HG03025 (cell line): ENCODE data around the gene ATP2A3.
"Not testable (repeated sequence)": the region's sequence is repeated elsewhere in the genome, so short reads cannot be mapped to it uniquely, and the experiment has no call there.

ENCODE experiments used
- ATAC-seq: cut with Tn5 transposase; IDR thresholded peaks from one replicate; pipeline ENCODE4 v1.9.1; 2021; ENCODE audit warnings: mild to moderate bottlenecking, moderate library complexity; ENCODE audit not compliant: unreplicated experiment, low FRiP score

Gene ATP2A3

GRCh38 chr17:3992370-3992769 lies 28.1 kb upstream of the ATP2A3 start:
- ATAC-seq = no peak

GRCh38 chr17:3991699-3992098 lies 27.5 kb upstream of the ATP2A3 start:
- not testable (repeated sequence) for ATAC-seq

GRCh38 chr17:3990386-3991127 lies 26.3 kb upstream of the ATP2A3 start:
- ATAC-seq = no peak

DNA sequence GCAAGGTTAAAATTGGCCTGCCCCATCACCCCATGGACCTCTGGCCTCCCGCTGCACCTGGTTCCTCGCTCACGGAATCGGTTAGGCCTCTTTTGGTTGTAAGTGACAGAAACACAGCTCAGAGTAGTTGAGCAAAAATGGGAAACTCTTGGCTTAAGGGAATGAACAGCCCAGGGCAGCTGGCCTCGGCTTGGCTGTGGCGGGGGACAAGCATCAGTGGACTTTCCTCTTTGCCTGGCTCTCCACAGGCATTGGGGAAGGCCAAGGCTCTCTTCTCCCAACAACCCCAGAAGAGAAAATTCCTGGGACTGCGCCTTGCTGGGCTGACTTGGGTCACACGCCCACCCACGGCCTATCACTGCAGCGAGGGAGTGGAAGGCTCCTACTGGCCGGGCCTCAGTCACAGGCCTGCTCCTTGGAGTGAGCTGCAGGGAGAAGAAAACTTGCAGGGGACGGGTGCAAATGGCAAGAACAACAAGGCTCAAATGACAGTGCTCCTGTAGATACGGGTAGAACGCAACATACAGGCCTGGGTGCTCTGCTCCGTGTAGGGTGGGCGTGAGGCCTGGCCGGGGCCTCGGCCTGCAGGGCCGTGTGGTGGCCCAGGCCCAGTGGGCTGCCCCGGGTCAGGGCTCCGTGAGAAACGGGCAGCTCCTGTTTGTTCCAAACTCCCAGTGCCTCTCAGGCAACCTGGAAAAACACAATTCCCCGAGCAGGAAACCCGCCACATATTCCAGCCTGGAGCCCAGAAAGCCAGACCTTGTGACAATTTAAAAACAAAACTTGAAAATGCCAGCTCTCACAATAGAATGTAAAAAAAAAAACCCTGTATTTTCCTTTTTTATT lies 25.0 kb upstream of the ATP2A3 start:
- no peak for ATAC-seq

- no peak for ATAC-seq
Measured at GRCh38 chr17:3988297-3989040, 24.2 kb upstream of the ATP2A3 start.

DNA sequence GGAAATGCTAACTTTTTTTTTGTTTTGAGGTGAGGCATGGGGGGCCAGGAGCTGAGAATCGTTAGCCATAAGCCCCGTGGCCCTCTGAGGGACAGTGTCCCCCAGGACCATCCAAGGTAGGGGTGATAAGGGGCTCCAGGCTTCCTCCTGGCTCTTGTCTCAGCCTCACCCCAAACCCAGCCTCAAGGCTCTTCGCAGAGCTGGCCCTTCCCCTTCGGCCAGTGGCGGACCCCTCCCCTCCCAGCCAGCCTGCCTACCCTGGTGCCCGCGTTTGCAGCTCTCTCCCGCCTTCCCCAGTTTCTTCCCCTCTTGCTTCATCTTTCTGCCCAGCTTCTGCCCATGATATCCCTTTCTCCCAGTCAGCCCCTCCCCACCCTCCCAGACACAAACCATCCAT lies 22.7 kb upstream of the ATP2A3 start:
- ATAC-seq = no peak

DNA sequence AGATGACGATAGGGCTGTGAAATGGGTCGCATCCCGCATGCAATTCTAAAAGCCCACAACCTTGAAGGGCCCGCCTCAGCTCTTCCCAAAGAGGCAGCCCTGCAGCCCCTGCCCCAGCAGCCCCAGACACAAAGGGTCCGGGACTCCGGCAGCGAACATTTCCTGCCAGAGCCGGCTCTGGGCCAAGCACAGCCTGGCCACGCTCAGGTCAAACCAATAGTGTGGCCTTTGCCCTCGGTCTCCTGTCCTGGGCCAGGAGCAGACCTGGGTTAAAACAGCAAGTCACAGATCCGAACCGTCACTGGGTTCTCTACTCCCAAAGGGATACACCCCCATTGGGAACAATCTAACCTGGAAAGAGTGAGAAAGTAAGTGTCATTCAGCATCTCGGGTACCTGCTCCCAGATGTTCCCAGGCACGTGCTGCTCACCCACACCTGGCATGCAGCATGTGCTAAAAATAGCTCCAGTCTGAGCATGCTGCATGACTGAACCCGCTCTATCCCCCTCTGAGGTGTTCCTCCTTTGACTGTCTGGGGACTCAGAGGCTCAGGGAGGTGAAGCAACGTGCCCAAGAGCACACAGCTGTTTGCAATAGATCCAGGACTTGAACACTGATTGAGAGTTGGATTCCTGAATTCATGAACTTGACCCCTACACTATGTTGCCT lies 22.2 kb upstream of the ATP2A3 start:
- ATAC-seq = no peak

- no peak for ATAC-seq
Measured at GRCh38 chr17:3985846-3986245, 21.6 kb upstream of the ATP2A3 start.

DNA sequence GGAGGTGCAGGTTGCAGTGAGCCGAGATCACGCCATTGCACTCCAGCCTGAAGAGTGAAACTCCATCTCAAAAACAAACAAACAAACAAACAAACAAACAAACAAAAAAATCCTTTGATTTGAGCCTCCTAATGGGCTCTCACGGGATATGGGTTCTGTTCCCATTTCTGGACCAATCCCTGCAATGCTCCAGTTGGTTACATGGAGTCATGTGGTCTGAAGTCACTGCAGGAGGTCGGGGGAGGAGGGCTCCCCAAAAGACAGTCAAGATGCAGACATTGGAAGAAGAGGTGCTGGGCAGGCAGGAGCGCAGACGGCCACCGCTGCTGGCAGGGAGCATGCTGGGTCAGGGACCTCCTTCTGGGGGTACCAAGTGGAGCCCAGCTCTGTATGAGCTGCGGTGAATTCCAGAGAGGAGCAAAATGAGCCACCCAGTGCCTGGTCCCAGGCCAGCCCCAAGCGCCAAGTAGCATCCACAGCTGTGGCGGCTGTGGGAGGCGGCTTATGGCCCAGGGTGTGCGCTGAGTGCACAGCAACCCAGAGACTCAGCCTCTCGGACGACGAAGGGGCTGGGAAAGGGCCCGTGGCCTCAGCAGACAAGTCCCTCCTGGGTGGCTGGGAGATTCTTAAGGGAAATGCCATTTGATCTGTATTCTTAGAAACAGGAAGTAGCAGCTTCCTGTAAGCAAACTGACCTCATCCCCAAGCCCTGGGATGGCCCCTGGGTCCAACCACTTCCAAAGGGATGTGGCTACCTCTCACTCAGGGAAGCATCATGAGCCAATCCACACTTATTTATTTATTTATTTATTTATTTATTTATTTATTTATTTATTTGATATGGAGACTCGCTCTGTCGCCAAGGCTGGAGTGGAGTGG lies 19.6 kb upstream of the ATP2A3 start:
- no peak for ATAC-seq

DNA sequence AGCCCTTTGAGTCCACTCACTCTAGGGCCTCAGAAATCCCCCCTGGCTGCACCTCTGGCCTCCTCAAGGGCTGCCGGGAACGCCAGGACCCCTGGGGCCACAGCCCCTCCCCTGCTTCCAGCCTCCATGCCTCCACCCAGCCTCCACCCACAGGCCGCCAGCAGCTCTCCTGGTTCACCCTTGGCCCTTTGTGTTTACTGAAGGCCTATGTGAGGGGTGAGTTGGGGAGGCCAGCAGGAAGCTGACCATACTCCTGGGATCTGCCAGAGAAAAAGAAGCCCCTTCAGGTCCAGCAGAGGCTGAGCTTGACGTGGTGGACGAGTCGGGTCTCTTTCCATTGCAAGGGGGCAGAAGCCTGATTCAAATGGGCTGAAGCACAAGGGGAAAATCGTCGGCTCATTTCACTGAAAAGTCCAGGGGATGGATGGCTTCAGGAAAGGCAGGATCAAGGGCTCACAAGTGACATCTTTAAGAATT lies 18.3 kb upstream of the ATP2A3 start:
- ATAC-seq = no peak

GRCh38 chr17:3982113-3982512 lies 17.9 kb upstream of the ATP2A3 start:
- ATAC-seq = no peak

DNA sequence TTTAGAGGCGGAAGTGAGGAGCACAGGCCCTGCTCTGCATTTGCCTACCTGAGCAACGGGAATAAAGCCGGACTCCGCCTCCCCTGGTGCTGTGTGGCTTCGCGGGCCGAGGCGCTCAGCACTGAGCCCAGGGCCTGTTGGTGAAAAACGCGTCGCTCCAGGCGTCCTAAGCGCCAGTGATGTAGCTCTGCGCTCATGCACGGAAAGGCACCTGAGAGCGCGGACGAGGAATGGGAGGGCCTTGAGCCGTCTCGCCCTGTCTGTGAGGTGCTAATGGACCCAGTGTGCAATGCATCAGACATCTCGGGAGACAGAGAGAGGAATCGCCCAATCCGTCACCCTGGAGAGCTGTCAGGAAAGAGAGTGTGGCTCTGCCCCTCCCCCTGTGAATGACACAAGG lies 17.2 kb upstream of the ATP2A3 start:
- no peak for ATAC-seq

GRCh38 chr17:3980381-3981014 lies 16.3 kb upstream of the ATP2A3 start:
- no peak for ATAC-seq

DNA sequence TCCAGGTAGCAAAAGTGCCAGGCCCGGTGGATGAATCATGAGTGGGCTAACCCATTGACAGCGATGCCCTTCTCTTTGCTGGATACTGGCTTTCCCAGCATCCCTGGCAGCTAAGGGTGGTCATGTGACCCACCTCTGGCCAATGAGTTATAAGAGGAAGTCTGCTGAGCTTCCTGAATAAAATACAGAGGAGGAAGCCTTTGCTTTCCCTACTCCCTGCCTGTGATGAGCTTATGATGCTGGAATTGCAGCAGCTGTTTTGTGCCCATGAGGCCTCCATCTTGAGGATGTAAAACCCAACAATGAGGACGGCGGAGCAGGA lies 15.0 kb upstream of the ATP2A3 start:
- no peak for ATAC-seq

GRCh38 chr17:3978421-3979289 lies 14.4 kb upstream of the ATP2A3 start:
- ATAC-seq = no peak

DNA sequence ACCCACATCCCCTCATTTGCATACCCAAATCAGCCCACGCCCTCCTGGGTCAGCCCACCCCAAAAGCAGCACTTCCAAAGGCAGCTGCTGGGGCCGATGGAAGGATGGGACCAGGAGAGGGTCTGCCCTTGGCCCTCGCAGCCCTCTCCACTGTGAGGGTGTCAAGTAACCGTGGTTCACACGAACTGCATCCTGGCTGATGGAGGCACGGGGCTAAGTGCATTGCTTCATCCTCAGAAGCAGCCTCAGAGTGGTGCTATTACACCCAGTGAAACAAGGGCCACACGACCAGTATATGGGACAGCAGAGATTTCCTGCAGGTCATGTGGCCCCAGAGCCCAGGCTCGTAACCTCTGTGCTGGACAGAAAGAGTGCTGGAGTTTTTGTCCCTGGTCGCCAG lies 13.2 kb upstream of the ATP2A3 start:
- no peak for ATAC-seq

DNA sequence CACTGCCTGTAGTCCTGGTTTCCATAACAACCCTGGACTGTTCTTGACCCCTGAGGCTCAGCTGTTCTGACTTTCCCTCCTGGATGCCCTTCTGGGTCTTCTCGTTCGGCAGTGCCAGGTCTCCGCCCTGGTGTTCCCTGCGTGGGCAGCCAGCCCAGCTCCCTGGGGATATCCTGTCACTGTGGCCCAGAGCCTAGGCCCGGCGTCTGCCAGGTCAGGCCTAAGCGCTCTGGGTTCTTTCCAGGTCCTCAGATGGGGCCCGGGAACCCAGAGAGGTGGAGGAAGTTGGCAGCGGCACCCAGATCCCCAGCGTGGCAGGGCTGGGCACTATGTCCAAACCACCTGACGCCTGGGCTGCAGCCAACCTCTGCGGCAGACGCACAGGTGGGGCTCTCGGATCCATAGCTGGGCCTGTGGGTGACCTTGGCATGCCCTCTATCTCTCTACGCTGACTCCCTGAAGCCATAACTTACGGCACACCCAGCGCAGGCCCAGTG lies 12.5 kb upstream of the ATP2A3 start:
- ATAC-seq = no peak

GRCh38 chr17:3974980-3975379 lies 10.7 kb upstream of the ATP2A3 start:
- ATAC-seq = no peak
